Right atrium auricular region (tissue), 2 donors: ENCODE data around the gene ZNF774. TPM values are rescaled to one million over a fixed set of nuclear protein-coding genes. Genes with fewer than 3 reads are reported as not detected.

Experiments used
- DNase-seq: peaks from one replicate; pipeline ENCODE4 v3.0.0-alpha.2; 2019; ENCODE audit warnings: low spot score
- H3K27ac ChIP-seq, 2 donors: fragments of 200-600 bp; sonication (generic); 1 replicate in 1 of 2; 2 replicates in 1 of 2; pipeline ENCODE4 v1.5.1; 2016 to 2019
- H3K27me3 ChIP-seq, 2 donors: fragments of 200-600 bp; sonication (generic); one replicate each; pipeline versions ENCODE4 v1.5.1 to v1.6.0; 2017 to 2019
- H3K36me3 ChIP-seq: fragments of 200-600 bp; sonication (generic); one replicate; pipeline ENCODE4 v1.5.1; 2016
- H3K4me1 ChIP-seq, 2 donors: fragments of 200-600 bp; sonication (generic); one replicate each; pipeline versions ENCODE4 v1.5.1 to v1.6.0; 2017 to 2019
- H3K4me3 ChIP-seq, 2 donors: fragments of 200-600 bp; sonication (generic); 1 replicate in 1 of 2; 2 replicates in 1 of 2; pipeline ENCODE4 v1.5.1; 2017 to 2019; ENCODE audit warnings: mild to moderate bottlenecking in 1 of 2, moderate library complexity in 1 of 2
- H3K9me3 ChIP-seq, 2 donors: fragments of 200-600 bp; sonication (generic); one replicate each; pipeline ENCODE4 v1.5.1; 2019
- CTCF ChIP-seq, 2 donors: fragments of 200-600 bp; sonication (generic); IDR thresholded peaks; one replicate each; pipeline ENCODE4 v1.5.1; 2019; ENCODE audit warnings: antibody characterized with exemption in 2 of 2
- total RNA-seq, 2 donors: library from RNA; depleted of rRNA; stranded (reverse); fragments of >200 nt; gene quantifications; one replicate each; pipeline ENCODE4 v1.1.0, GENCODE V29; 2016

The ZNF774 gene
- total RNA-seq, 2 donors from 2014 or later, result 3.7 to 4.3 TPM

- H3K27me3 ChIP-seq, result no peaks in the 10 kb centered on the region
- H3K27ac ChIP-seq, result peak overlapping the region; percentile 54 to 60
- H3K4me1 ChIP-seq, result peaks cover 0 to 25% of the 10 kb centered on the region in 2 donors
- no peak for TF ChIP-seq CTCF (IDR thresholded peaks at IDR 0.05)
- no peak overlapping the region for H3K4me3 ChIP-seq
- H3K9me3 ChIP-seq, result no peaks in the 10 kb centered on the region
- H3K36me3 ChIP-seq, result no peaks in the 10 kb centered on the region
- DNase-seq, result peak; percentile 75
Measured at GRCh38 chr15:90315278-90315982, 36.7 kb upstream of the ZNF774 start.

- DNase-seq, result peak; percentile 44
Measured at GRCh38 chr15:90316139-90316538, 35.9 kb upstream of the ZNF774 start.

GRCh38 chr15:90318591-90318990, 33.5 kb upstream of the ZNF774 start:
- Histone ChIP-seq H3K4me1 (peaks cover 0 to 27% of the 10 kb centered on the region in 2 donors), H3K9me3 (no peaks in the 10 kb centered on the region), H3K36me3 (no peaks in the 10 kb centered on the region), H3K4me3 (no peak overlapping the region), H3K27me3 (no peaks in the 10 kb centered on the region), H3K27ac (no peak overlapping the region)
- peak; percentile 34 for DNase-seq
- TF ChIP-seq CTCF (IDR thresholded peaks at IDR 0.05), result no peak

More at GRCh38 chr15:90316139-90316538, 35.9 kb upstream of the ZNF774 start:
- H3K4me3 ChIP-seq, result no peak overlapping the region
- no peak for TF ChIP-seq CTCF (IDR thresholded peaks at IDR 0.05)
- H3K27me3 ChIP-seq, result no peaks in the 10 kb centered on the region
- peaks cover 0 to 27% of the 10 kb centered on the region in 2 donors for H3K4me1 ChIP-seq
- no peaks in the 10 kb centered on the region for H3K9me3 ChIP-seq
- peak overlapping the region; percentile 54 to 60 for H3K27ac ChIP-seq
- H3K36me3 ChIP-seq, result no peaks in the 10 kb centered on the region

- H3K9me3 ChIP-seq, result no peaks in the 10 kb centered on the region
- no peaks in the 10 kb centered on the region for H3K27me3 ChIP-seq
- peaks cover 0 to 21% of the 10 kb centered on the region in 2 donors for H3K4me1 ChIP-seq
- H3K4me3 ChIP-seq, result peak overlapping the region in 1 of 2 donors; percentile 16
- no peaks in the 10 kb centered on the region for H3K36me3 ChIP-seq
- peak overlapping the region in 1 of 2 donors; percentile 33 for H3K27ac ChIP-seq
- peak; percentile 84 for DNase-seq
- peak; percentile 90 to 98 for TF ChIP-seq CTCF (IDR thresholded peaks at IDR 0.05)
Measured at GRCh38 chr15:90320062-90320884, 31.8 kb upstream of the ZNF774 start.

- TF ChIP-seq CTCF (IDR thresholded peaks at IDR 0.05), result no peak
- H3K27me3 ChIP-seq, result no peaks in the 10 kb centered on the region
- no peak for DNase-seq
- no peaks in the 10 kb centered on the region for H3K36me3 ChIP-seq
- H3K4me3 ChIP-seq, result no peak overlapping the region
- peaks cover 0 to 15% of the 10 kb centered on the region in 2 donors for H3K4me1 ChIP-seq
- H3K9me3 ChIP-seq, result no peaks in the 10 kb centered on the region
- no peak overlapping the region for H3K27ac ChIP-seq
Measured at GRCh38 chr15:90320885-90321278, 31.2 kb upstream of the ZNF774 start.
